GM12875 (cell line): ENCODE data around the gene USH2A.

Source experiments
- H3K4me3 ChIP-seq: one replicate; pipeline ENCODE4 v1.5.1; 2011; ENCODE audit warnings: low read depth, low read length, control low read depth
- TF ChIP-seq, protein P1 (sequence below): IDR thresholded peaks from 2 replicates; pipeline ENCODE4 v1.5.1; 2011; ENCODE audit warnings: low read depth, mild to moderate bottlenecking, control low read depth, inconsistent platforms, low read length, moderate library complexity, borderline replicate concordance; ENCODE audit not compliant: insufficient read depth

Gene USH2A

GRCh38 chr1:215888159-215888558 is 535.1 kb downstream of the USH2A start:
- H3K4me3 ChIP-seq, result no peak overlapping the region
- TF ChIP-seq, protein P1, sequence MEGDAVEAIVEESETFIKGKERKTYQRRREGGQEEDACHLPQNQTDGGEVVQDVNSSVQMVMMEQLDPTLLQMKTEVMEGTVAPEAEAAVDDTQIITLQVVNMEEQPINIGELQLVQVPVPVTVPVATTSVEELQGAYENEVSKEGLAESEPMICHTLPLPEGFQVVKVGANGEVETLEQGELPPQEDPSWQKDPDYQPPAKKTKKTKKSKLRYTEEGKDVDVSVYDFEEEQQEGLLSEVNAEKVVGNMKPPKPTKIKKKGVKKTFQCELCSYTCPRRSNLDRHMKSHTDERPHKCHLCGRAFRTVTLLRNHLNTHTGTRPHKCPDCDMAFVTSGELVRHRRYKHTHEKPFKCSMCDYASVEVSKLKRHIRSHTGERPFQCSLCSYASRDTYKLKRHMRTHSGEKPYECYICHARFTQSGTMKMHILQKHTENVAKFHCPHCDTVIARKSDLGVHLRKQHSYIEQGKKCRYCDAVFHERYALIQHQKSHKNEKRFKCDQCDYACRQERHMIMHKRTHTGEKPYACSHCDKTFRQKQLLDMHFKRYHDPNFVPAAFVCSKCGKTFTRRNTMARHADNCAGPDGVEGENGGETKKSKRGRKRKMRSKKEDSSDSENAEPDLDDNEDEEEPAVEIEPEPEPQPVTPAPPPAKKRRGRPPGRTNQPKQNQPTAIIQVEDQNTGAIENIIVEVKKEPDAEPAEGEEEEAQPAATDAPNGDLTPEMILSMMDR, result no peak

GRCh38 chr1:215887627-215888026 is 535.6 kb downstream of the USH2A start:
- TF ChIP-seq, protein P1, result no peak
- H3K4me3 ChIP-seq, result no peak overlapping the region

GRCh38 chr1:215883004-215883403 is 540.2 kb downstream of the USH2A start:
- TF ChIP-seq, protein P1, result no peak
- no peak overlapping the region for H3K4me3 ChIP-seq

GRCh38 chr1:215878843-215879242 is 544.4 kb downstream of the USH2A start:
- TF ChIP-seq, protein P1, result no peak
- H3K4me3 ChIP-seq, result no peak overlapping the region

DNA sequence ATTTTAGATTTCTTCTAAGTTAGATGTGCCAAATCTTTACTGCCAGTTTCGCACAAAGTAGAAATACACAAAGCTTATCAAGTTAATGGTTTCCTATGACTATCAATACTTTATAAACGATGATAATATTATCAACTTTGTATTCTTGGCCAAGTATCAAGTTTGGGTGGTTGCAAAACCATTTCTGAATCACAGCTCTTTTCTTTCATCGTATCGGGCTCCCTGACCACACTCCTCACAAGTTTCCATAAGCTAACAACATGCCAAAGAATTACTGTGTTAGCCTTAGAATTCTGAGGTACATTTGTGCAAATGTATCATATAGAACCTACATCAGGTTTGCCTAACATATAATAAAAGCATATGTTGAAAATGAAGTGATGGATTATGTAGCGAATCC is 545.1 kb downstream of the USH2A start:
- no peak overlapping the region for H3K4me3 ChIP-seq

DNA sequence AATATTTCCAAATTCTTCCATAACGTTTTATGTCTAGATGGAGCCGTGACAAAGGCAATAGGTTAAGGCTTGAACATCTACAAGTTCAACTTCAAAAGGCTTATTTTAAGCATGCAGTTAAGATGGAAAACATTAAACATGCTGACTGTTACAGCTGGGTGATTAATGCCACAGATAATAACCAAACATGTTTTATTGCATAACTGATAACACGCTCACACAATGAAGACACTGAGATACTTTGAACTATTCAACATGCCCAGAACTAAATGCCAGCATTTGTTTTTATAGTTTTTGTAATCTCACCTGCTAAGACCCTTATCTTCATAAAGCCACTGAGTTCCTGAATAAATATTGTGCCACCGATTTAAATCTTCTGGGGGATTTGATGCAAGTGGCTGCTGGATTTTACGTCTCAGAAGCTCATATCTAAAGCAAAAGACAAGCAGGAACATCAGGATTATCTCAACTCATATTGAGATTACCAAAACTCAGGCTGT is 545.7 kb downstream of the USH2A start:
- TF ChIP-seq, protein P1, result no peak
- no peak overlapping the region for H3K4me3 ChIP-seq

More for the DNA sequence above, 545.1 kb downstream of the USH2A start:
- TF ChIP-seq, protein P1, result no peak

- TF ChIP-seq, protein P1, result no peak
- no peak overlapping the region for H3K4me3 ChIP-seq
Observed at GRCh38 chr1:215875712-215876111, 547.5 kb downstream of the USH2A start.
